ENCODE results near the gene GPR137. TPM values are rescaled to one million over a fixed set of nuclear protein-coding genes. Genes with fewer than 3 reads are reported as not detected.

Gene GPR137
- total RNA-seq, 1 donor from 2014 or later, result 56.5 TPM

DNA sequence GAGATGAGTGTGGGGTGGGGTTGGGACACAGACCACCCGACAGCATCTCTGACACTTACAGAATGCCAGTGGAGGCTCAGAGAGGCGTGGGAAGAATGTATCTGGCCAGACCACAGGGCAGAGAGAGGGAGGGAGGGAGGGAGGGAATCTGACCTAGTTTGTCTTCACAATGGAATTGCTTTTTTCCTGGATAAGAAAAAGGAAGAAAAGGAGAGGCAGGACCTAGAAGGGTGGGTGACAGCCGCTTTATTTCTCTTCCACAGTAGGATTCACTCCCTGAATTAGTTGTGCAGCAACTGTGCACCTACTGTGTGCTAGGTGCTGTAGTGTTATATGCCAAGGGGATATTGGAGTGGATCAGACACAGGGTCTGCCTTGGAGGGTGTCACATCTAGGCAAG lies 9.1 kb downstream of the GPR137 start:
- Mint-ChIP-seq H3K4me1 (ENCODE audit: low read depth) (peaks cover 2% of the 10 kb centered on the region), H3K36me3 (ENCODE audit: insufficient read depth) (peaks cover 2% of the 10 kb centered on the region), H3K27me3 (peaks cover 84% of the 10 kb centered on the region), H3K9me3 (ENCODE audit: low read depth) (no peaks in the 10 kb centered on the region), H3K4me3 (ENCODE audit: low read depth) (no peak overlapping the region), H3K27ac (no peak overlapping the region)
- no peak for DNase-seq (ENCODE audit: low spot score, unreplicated experiment)
- TF ChIP-seq, protein P1, sequence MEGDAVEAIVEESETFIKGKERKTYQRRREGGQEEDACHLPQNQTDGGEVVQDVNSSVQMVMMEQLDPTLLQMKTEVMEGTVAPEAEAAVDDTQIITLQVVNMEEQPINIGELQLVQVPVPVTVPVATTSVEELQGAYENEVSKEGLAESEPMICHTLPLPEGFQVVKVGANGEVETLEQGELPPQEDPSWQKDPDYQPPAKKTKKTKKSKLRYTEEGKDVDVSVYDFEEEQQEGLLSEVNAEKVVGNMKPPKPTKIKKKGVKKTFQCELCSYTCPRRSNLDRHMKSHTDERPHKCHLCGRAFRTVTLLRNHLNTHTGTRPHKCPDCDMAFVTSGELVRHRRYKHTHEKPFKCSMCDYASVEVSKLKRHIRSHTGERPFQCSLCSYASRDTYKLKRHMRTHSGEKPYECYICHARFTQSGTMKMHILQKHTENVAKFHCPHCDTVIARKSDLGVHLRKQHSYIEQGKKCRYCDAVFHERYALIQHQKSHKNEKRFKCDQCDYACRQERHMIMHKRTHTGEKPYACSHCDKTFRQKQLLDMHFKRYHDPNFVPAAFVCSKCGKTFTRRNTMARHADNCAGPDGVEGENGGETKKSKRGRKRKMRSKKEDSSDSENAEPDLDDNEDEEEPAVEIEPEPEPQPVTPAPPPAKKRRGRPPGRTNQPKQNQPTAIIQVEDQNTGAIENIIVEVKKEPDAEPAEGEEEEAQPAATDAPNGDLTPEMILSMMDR (IDR thresholded peaks at IDR 0.05; ENCODE audit: unreplicated experiment), result no peak

DNA sequence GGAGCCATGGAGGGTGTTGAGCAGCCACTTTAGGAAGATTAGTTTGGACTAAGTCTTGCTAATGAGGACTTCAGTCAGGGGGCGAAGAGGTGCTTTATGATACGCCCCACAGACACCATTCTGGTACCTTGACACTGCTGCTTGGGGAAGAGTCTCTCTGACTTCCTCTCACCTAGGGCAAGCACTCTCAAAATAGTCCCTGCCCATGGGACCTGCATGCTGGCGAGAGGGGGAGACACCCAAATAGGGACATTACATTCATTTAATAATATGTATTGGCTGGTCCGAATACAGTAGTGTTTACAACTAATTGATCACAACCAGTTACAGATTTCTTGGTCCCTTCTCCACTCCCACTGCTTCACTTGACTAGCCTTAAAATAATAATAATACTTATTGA lies 10.1 kb downstream of the GPR137 start:
- DNase-seq (ENCODE audit: low spot score, unreplicated experiment), result no peak
- Mint-ChIP-seq H3K27me3 (peaks cover 84% of the 10 kb centered on the region), H3K4me1 (ENCODE audit: low read depth) (peaks cover 5% of the 10 kb centered on the region), H3K4me3 (ENCODE audit: low read depth) (no peak overlapping the region), H3K27ac (no peak overlapping the region), H3K36me3 (ENCODE audit: insufficient read depth) (peaks cover 2% of the 10 kb centered on the region), H3K9me3 (ENCODE audit: low read depth) (no peaks in the 10 kb centered on the region)
- TF ChIP-seq, protein P1 (IDR thresholded peaks at IDR 0.05; ENCODE audit: unreplicated experiment), result no peak

DNA sequence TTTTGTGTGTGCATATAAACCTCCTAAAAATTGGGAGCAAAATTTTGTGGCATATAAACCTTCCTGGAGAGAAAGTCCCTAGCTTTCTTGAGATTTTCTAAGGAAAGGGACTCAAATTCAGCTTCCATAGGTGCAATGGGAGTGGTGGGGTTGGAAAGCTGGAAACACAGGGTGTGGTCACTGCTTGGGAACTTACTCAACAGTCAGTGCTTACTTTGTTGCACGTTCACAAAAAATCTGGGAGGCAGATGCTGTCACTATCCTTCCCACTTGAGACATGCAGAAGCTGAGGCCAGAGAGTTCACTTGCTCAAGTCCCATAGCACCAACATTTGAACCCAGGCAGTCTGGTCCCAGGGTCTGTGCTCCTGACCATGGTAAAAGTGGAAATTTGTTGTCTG lies 10.6 kb downstream of the GPR137 start:
- DNase-seq (ENCODE audit: low spot score, unreplicated experiment), result no peak
- no peak overlapping the region for H3K27ac Mint-ChIP-seq
- no peak overlapping the region for H3K4me3 Mint-ChIP-seq (ENCODE audit: low read depth)
- peaks cover 5% of the 10 kb centered on the region for H3K4me1 Mint-ChIP-seq (ENCODE audit: low read depth)
- H3K36me3 Mint-ChIP-seq (ENCODE audit: insufficient read depth), result peaks cover 2% of the 10 kb centered on the region
- no peaks in the 10 kb centered on the region for H3K9me3 Mint-ChIP-seq (ENCODE audit: low read depth)
- TF ChIP-seq, protein P1 (IDR thresholded peaks at IDR 0.05; ENCODE audit: unreplicated experiment), result no peak
- peaks cover 84% of the 10 kb centered on the region for H3K27me3 Mint-ChIP-seq

DNA sequence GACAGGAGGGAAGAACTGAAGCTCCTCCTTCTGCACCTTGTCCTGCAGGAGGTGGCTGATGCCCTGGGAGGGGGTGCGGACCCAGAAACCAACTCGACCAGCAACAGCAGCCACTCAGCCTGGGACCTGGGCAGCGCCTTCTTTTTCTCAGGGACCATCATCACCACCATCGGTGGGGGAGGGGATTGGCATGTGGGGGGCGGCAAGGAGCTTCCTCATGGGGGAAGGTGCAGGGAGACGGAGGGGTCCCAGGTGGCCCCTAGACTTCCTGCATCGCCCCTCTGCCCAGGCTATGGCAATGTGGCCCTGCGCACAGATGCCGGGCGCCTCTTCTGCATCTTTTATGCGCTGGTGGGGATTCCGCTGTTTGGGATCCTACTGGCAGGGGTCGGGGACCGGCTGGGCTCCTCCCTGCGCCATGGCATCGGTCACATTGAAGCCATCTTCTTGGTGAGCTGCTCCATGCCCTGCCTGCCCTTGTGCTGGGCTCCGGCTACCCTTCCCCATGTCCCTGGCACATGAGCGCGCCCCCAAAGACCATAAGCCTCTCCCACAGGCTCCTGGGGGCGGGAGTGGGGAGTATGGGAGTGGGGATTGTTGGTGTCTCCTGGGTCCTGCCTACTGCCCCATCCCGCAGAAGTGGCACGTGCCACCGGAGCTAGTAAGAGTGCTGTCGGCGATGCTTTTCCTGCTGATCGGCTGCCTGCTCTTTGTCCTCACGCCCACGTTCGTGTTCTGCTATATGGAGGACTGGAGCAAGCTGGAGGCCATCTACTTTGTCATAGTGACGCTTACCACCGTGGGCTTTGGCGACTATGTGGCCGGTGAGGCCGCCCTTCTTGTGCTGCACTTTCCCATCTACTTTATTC lies 11.4 kb downstream of the GPR137 start:
- Mint-ChIP-seq H3K27ac (no peak overlapping the region), H3K27me3 (peaks cover 90% of the 10 kb centered on the region), H3K4me1 (ENCODE audit: low read depth) (peaks cover 5% of the 10 kb centered on the region), H3K9me3 (ENCODE audit: low read depth) (no peaks in the 10 kb centered on the region), H3K4me3 (ENCODE audit: low read depth) (no peak overlapping the region), H3K36me3 (ENCODE audit: insufficient read depth) (peaks cover 2% of the 10 kb centered on the region)
- TF ChIP-seq, protein P1 (IDR thresholded peaks at IDR 0.05; ENCODE audit: unreplicated experiment), result no peak
- DNase-seq (ENCODE audit: low spot score, unreplicated experiment), result no peak

DNA sequence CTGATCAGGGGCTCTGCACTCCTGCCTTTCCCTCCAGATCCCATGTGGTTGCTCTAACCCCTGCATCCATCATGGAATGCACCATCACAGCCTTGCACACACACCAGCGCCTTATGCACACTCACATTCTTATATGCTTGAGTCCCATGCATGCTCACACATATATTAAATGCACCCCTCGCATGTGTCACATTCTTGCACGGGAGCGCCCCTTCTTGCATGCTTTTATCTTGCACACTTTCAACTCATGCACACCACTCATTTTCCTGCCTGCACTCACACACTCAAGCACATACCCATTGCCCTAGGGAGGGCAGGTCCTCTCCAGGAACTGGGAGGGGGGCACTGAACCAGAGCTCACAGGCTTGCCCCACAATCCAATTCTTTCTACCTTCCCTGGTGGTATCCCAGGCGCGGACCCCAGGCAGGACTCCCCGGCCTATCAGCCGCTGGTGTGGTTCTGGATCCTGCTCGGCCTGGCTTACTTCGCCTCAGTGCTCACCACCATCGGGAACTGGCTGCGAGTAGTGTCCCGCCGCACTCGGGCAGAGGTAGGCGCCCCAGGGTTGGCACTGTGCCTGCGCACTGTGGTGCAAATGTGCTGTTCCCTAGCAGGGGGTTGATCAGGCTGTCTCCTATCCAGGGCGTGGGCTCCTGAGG lies 12.2 kb downstream of the GPR137 start:
- TF ChIP-seq, protein P1 (IDR thresholded peaks at IDR 0.05; ENCODE audit: unreplicated experiment), result no peak
- H3K27ac Mint-ChIP-seq, result no peak overlapping the region
- H3K27me3 Mint-ChIP-seq, result peaks cover 86% of the 10 kb centered on the region
- no peak for DNase-seq (ENCODE audit: low spot score, unreplicated experiment)
- no peaks in the 10 kb centered on the region for H3K9me3 Mint-ChIP-seq (ENCODE audit: low read depth)
- peaks cover 2% of the 10 kb centered on the region for H3K36me3 Mint-ChIP-seq (ENCODE audit: insufficient read depth)
- H3K4me1 Mint-ChIP-seq (ENCODE audit: low read depth), result peaks cover 5% of the 10 kb centered on the region
- no peak overlapping the region for H3K4me3 Mint-ChIP-seq (ENCODE audit: low read depth)

Measured in progenitor cell of endocrine pancreas (in vitro differentiated cells).